Gastroesophageal sphincter (tissue), 4 donors: ENCODE data around the gene SETX. TPM values are rescaled to one million over a fixed set of nuclear protein-coding genes. Genes with fewer than 3 reads are reported as not detected.

Experiments
- ATAC-seq: fragments of 150-250 bp; one replicate; pipeline ENCODE4 v1.9.1; 2016; ENCODE audit warnings: mild to moderate bottlenecking, moderate library complexity
- H3K27ac ChIP-seq, 4 donors: fragments of 200-600 bp; sonication (generic) in 3 of 4; 1 replicate in 3 of 4; 2 replicates in 1 of 4; pipeline ENCODE4 v1.5.1; 2016 to 2019
- H3K27me3 ChIP-seq: fragments of 200-600 bp; sonication (generic); one replicate; pipeline ENCODE4 v1.5.1; 2019
- H3K36me3 ChIP-seq, 2 donors: fragments of 200-600 bp; sonication (generic); one replicate each; pipeline ENCODE4 v1.5.1; 2019; ENCODE audit warnings: control low read depth in 1 of 2
- H3K4me1 ChIP-seq, 3 donors: fragments of 200-600 bp; sonication (generic); 1 replicate in 2 of 3; 2 replicates in 1 of 3; pipeline ENCODE4 v1.5.1; 2016 to 2019; ENCODE audit warnings: control low read depth in 2 of 3
- H3K4me3 ChIP-seq, 2 donors: fragments of 200-600 bp; sonication (generic); one replicate each; pipeline ENCODE4 v1.5.1; 2019; ENCODE audit warnings: mild to moderate bottlenecking in 1 of 2, moderate library complexity in 1 of 2
- H3K9me3 ChIP-seq, 3 donors: fragments of 200-600 bp; sonication (generic); one replicate each; pipeline ENCODE4 v1.5.1; 2017 to 2019; ENCODE audit warnings: control low read depth in 2 of 3
- EP300 ChIP-seq: sonication (generic); formaldehyde crosslinking; IDR thresholded peaks from one replicate; pipeline ENCODE4 v1.6.1; 2017; ENCODE audit warnings: antibody characterized with exemption, mild to moderate bottlenecking
- POLR2A ChIP-seq, 2 donors: fragments of 450-650 bp; IDR thresholded peaks; one replicate each; pipeline ENCODE4 v1.6.1; 2017; ENCODE audit warnings: antibody characterized with exemption in 2 of 2, mild to moderate bottlenecking in 2 of 2, moderate library complexity in 1 of 2
- POLR2AphosphoS5 ChIP-seq: sonication (generic); formaldehyde crosslinking; IDR thresholded peaks from one replicate; pipeline ENCODE4 v1.6.1; 2017; ENCODE audit warnings: antibody characterized with exemption
- WGBS, 2 donors: methylation state at CpG; one replicate each; pipeline ENCODE4 v1.1.5; 2018; ENCODE audit warnings: low coverage in 1 of 2; 5-methylcytosine and 5-hydroxymethylcytosine counted together
- total RNA-seq, 4 donors: library from RNA; depleted of rRNA; stranded (reverse); fragments of >200 nt; gene quantifications; one replicate each; pipeline ENCODE4 v1.1.0, GENCODE V29; 2016
- TF ChIP-seq, protein P1 (sequence below), 4 experiments: fragments of 200-600 bp in 2 of 4; fragments of 450-650 bp in 2 of 4; sonication (generic) in 1 of 4; IDR thresholded peaks; one replicate each; pipeline ENCODE4 v1.5.1; 2017 to 2019; ENCODE audit warnings: antibody characterized with exemption in 4 of 4, mild to moderate bottlenecking in 2 of 4, moderate library complexity in 2 of 4

SETX gene
- total RNA-seq, 4 donors from 2014 or later = 45.7 to 67.1 (median 53.5) TPM

DNA sequence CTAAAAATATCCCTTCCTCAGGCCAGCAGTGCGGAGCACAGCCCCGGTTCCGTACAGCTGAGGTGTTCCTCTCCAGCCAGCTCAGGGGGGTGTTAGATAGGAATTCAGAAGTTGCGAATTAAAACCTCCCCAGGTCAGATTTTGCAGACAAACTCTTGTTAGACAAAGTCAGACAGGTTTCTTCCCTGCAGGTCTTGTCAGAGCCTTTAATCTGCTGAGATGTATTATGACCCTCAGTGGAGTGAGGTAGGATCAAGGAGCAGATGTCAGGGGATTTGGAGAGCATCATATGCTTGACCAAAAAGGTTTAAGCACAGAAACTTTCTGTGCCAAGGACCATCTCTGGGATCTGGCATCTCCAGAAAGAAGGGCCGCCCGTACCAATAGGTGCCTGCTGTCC lies 132.8 kb downstream of the SETX start:
- Histone ChIP-seq H3K36me3 (no peaks in the 10 kb centered on the region), H3K4me3 (no peak overlapping the region), H3K27me3 (peaks cover 18% of the 10 kb centered on the region), H3K9me3 (no peaks in the 10 kb centered on the region), H3K27ac (no peak overlapping the region), H3K4me1 (no peaks in the 10 kb centered on the region)
- WGBS, 2 donors = 80 to 95% methylated on average over 1 to 4 of the region's 6 CpGs
- TF ChIP-seq, protein P1, sequence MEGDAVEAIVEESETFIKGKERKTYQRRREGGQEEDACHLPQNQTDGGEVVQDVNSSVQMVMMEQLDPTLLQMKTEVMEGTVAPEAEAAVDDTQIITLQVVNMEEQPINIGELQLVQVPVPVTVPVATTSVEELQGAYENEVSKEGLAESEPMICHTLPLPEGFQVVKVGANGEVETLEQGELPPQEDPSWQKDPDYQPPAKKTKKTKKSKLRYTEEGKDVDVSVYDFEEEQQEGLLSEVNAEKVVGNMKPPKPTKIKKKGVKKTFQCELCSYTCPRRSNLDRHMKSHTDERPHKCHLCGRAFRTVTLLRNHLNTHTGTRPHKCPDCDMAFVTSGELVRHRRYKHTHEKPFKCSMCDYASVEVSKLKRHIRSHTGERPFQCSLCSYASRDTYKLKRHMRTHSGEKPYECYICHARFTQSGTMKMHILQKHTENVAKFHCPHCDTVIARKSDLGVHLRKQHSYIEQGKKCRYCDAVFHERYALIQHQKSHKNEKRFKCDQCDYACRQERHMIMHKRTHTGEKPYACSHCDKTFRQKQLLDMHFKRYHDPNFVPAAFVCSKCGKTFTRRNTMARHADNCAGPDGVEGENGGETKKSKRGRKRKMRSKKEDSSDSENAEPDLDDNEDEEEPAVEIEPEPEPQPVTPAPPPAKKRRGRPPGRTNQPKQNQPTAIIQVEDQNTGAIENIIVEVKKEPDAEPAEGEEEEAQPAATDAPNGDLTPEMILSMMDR (IDR thresholded peaks at IDR 0.05) = no peak
- TF ChIP-seq EP300 (no peak), POLR2AphosphoS5 (no peak), POLR2A (IDR thresholded peaks at IDR 0.05) (no peak)
- ATAC-seq = no peak

DNA sequence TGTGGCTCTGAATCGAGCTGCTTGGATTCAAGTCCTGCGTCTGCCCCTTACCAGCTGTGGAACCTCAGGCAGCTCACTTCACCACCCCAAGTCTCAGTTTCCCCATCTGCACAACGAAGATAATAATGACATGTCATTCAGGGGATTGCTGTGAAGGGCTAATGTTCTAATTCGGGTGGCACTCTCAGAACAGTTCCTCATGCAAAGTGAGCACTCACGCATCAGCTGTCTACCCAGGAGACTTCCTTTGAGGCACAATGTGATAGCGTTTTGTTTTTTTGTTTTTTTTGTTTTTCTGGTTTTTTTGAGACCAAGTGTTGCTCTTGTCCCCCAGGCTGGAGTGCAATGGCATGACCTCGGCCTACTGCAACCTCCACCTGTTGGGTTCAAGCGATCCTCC lies 136.6 kb downstream of the SETX start:
- Histone ChIP-seq H3K27ac (no peak overlapping the region), H3K9me3 (no peaks in the 10 kb centered on the region), H3K4me1 (peaks cover 0 to 13% (median 3%) of the 10 kb centered on the region in 3 donors), H3K36me3 (no peaks in the 10 kb centered on the region), H3K4me3 (no peak overlapping the region), H3K27me3 (peaks cover 14% of the 10 kb centered on the region)
- 79 to 94% methylated on average over 3 to 6 of the region's 8 CpGs for WGBS, 2 donors
- ATAC-seq = no peak
- TF ChIP-seq POLR2A (IDR thresholded peaks at IDR 0.05) (no peak), EP300 (no peak), POLR2AphosphoS5 (no peak)
- TF ChIP-seq, protein P1 (IDR thresholded peaks at IDR 0.05) = no peak

DNA sequence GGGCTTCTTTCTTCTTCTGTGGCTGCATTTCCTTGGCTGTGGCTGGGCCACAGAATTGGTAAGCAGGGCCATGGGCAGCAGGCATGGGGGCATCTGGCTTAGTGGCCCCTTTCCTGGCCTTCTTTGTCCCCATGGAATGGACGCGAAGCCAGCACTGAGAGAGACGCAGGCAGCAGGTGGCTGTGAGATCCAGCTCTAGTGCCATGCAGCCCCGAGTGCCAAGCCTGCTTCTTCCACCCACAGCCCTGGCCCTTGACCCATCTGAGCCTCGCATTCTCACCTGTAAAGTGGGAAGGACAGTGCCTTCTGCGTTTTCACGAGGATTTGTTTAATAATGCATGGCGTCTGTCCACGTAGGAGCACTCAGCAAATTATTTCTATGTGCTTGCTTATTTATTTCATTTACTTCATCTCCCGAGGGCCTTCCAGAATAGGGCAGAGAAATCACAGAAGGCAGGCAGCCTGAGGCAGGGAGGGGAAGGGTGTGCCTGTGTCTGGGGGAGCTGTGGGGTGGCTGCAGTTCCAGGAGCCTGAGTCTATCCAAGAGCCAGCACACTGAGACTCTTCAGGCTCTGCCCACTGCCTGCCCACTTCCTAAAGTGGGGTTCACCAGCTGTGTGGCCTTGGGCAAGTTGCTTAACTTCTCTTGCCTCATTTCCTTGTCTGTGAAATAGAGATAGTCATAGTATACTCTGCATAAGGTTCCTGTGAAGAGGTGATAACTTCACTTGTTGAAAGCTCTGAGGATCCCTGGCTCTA lies 137.7 kb downstream of the SETX start:
- TF ChIP-seq, protein P1 (IDR thresholded peaks at IDR 0.05) = no peak
- TF ChIP-seq POLR2A (IDR thresholded peaks at IDR 0.05) (no peak), EP300 (no peak), POLR2AphosphoS5 (no peak)
- WGBS, 2 donors = 73 to 77% methylated on average over 3 to 4 of the region's 10 CpGs
- Histone ChIP-seq H3K4me3 (no peak overlapping the region), H3K27me3 (peaks cover 8% of the 10 kb centered on the region), H3K36me3 (no peaks in the 10 kb centered on the region), H3K4me1 (peaks cover 0 to 13% (median 3%) of the 10 kb centered on the region in 3 donors), H3K27ac (no peak overlapping the region), H3K9me3 (no peaks in the 10 kb centered on the region)
- ATAC-seq = no peak

DNA sequence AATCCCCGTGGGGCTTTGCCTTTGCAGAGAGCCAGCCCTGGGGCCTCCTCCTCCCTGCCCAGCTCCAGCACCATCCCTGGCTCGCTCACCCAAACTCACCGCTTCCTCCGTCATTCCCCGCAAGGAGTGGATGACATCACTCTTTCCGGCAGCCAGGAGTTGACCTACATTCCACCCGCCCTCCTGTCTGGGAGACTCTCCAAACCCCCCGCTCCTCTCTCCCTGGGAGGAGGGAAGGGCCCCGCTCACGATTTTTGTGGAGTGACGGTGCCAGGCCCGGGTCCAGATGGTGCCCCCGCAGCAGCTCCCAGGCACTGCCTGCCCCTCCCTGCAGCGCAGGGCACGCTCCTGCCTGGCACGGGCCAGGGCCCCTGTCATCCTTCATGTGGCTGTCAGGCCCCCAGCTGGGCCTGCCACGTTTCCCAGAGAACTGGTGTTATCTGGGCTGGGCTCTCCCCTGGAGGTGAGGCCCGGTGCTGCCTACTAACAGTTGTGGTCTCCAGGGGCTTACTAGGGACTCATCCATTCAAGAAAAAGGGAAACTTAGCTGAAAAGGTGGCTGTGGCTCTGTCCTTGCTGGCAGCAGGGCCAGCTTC lies 140.7 kb downstream of the SETX start:
- Histone ChIP-seq H3K36me3 (no peaks in the 10 kb centered on the region), H3K27me3 (no peaks in the 10 kb centered on the region), H3K27ac (peak overlapping the region in 3 of 4 donors; percentile 66 to 77 (median 68)), H3K4me1 (peaks cover 0 to 13% (median 3%) of the 10 kb centered on the region in 3 donors), H3K4me3 (peak overlapping the region in 1 of 2 donors; percentile 16), H3K9me3 (no peaks in the 10 kb centered on the region)
- WGBS, 2 donors = 19% methylated on average over 3 of the region's 18 CpGs; no CpG with 5 or more reads in 1 of the 2 donors
- TF ChIP-seq POLR2AphosphoS5 (peak; percentile 74), EP300 (no peak), POLR2A (IDR thresholded peaks at IDR 0.05) (no peak)
- TF ChIP-seq, protein P1 (IDR thresholded peaks at IDR 0.05) = peak in 1 of 4 experiments; percentile 31
- peak; percentile 97 for ATAC-seq
